ENCODE measurements around the gene PEX16. TPM values are rescaled to one million over a fixed set of nuclear protein-coding genes. Genes with fewer than 3 reads are reported as not detected.

Gene PEX16
- total and polyA plus RNA-seq, 2 of the 13 experiments (the other 11 are each of a cell fraction or from before 2014, with no cell fraction given) = 12.5 to 21.8 TPM

DNA sequence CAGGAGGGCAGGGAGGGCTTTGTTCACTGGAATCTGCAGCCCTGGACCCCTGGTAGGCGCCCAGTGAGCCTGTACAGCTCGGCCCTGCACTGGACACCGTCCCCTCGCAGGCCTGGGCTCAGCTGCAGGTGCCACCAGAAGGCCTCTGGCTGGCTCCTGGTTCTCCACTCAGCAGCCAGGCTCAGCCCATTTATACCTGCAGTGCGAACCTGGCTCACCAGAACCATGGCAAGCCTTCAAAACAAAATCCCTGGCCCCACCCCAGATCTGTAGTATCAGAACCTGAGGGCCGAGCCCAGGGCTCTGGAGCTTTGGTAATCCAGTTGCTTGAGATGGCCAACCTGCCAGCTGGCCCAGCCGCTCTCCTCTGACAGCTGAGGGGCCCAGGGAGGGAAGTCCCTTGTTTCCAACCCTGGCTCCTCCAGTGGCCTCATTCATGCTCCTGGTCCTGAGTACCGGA, 9.7 kb downstream of the PEX16 start:
- in situ Hi-C loops (cut with HindIII; ENCODE audit: extremely low pct_ligation_motif_present, low pct_unique_long_range_greater_than_20kb) = no loop called here
- no peak overlapping the region for H3K4me3 ChIP-seq (replicated peaks in 1 of 3; ENCODE audit: insufficient read depth in 1 of 3, low read depth in 2 of 3, low read length in 3 of 3)
- FAIRE-seq (no peak), ATAC-seq (peak; percentile 7), DNase-seq (ENCODE audit: low spot score) (no peak)
- no peaks in the 10 kb centered on the region for H3K9me3 ChIP-seq (ENCODE audit: low read length)
- intact Hi-C loops (cut with micrococcal nuclease; ENCODE audit: unreplicated experiment) = no loop called here
- H3K36me3 ChIP-seq (replicated peaks in 1 of 2; ENCODE audit: control insufficient read depth in 1 of 2, insufficient read depth in 2 of 2, low read length in 2 of 2) = peaks cover under 1 to 3% of the 10 kb centered on the region in 2 experiments; a peak in 3 of 5 replicates
- H3K79me2 ChIP-seq (ENCODE audit: insufficient read depth, low read length) = no peaks in the 10 kb centered on the region
- H4K20me1 ChIP-seq (ENCODE audit: insufficient read depth, low read length) = no peaks in the 10 kb centered on the region
- 90% methylated on average over 1 of the region's 8 CpGs for WGBS (ENCODE audit: low lambda C conversion rate)
- ChIA-PET CTCF (ENCODE audit: low intra/inter-chr PET ratio, low total read pairs) (no interaction called here), POLR2A (interaction anchor here (2.5 kb wide), 1 partner anchor 10 kb away, joined by 14 read pairs; the partner anchor contains the start of gene PEX16)
- BruUV-seq (replicated peaks) = no TSS peak
- no peak overlapping the region for H2AFZ ChIP-seq (ENCODE audit: low read length)
- H3K4me2 ChIP-seq (ENCODE audit: low read depth, low read length) = no peak overlapping the region
- H3K27ac ChIP-seq (ENCODE audit: extremely low read length, insufficient read depth, low read length) = no peak overlapping the region
- H3K9ac ChIP-seq (ENCODE audit: insufficient read depth, low read depth, low read length) = no peak overlapping the region
- no peaks in the 10 kb centered on the region for H3K27me3 ChIP-seq (ENCODE audit: control insufficient read depth in 1 of 2, insufficient read depth in 2 of 2, low read length in 2 of 2)
- no peaks in the 10 kb centered on the region for H3K4me1 ChIP-seq (ENCODE audit: insufficient read depth, low read length)
- no peak for TF ChIP-seq SRSF9 (IDR thresholded peaks at IDR 0.05; ENCODE audit: borderline replicate concordance, insufficient read depth, low read depth, low read length, poor library complexity, severe bottlenecking)
- TF ChIP-seq ZNF326 (CRISPR knock-in tag; IDR thresholded peaks at IDR 0.05; ENCODE audit: borderline replicate concordance) = 0 out of 2 replicates have a peak, but pooled peaks have one; percentile 22
- TF ChIP-seq, protein P1, sequence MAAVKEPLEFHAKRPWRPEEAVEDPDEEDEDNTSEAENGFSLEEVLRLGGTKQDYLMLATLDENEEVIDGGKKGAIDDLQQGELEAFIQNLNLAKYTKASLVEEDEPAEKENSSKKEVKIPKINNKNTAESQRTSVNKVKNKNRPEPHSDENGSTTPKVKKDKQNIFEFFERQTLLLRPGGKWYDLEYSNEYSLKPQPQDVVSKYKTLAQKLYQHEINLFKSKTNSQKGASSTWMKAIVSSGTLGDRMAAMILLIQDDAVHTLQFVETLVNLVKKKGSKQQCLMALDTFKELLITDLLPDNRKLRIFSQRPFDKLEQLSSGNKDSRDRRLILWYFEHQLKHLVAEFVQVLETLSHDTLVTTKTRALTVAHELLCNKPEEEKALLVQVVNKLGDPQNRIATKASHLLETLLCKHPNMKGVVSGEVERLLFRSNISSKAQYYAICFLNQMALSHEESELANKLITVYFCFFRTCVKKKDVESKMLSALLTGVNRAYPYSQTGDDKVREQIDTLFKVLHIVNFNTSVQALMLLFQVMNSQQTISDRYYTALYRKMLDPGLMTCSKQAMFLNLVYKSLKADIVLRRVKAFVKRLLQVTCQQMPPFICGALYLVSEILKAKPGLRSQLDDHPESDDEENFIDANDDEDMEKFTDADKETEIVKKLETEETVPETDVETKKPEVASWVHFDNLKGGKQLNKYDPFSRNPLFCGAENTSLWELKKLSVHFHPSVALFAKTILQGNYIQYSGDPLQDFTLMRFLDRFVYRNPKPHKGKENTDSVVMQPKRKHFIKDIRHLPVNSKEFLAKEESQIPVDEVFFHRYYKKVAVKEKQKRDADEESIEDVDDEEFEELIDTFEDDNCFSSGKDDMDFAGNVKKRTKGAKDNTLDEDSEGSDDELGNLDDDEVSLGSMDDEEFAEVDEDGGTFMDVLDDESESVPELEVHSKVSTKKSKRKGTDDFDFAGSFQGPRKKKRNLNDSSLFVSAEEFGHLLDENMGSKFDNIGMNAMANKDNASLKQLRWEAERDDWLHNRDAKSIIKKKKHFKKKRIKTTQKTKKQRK (IDR thresholded peaks at IDR 0.05; ENCODE audit: low read length) = no peak
- TF ChIP-seq, protein P2, sequence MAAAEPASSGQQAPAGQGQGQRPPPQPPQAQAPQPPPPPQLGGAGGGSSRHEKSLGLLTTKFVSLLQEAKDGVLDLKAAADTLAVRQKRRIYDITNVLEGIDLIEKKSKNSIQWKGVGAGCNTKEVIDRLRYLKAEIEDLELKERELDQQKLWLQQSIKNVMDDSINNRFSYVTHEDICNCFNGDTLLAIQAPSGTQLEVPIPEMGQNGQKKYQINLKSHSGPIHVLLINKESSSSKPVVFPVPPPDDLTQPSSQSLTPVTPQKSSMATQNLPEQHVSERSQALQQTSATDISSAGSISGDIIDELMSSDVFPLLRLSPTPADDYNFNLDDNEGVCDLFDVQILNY (CRISPR knock-in tag; conservative IDR thresholded peaks at IDR 0.05) = no peak
- no peak for TF ChIP-seq MTF1 (CRISPR knock-in tag; IDR thresholded peaks at IDR 0.05)
- TF ChIP-seq YEATS2 (CRISPR knock-in tag; IDR thresholded peaks at IDR 0.05; ENCODE audit: borderline replicate concordance) = no peak
- peak; percentile 7; the same call in 1 of the 2 replicates for TF ChIP-seq KDM2A (CRISPR knock-in tag; IDR thresholded peaks at IDR 0.05; ENCODE audit: borderline replicate concordance, low read depth)
- TF ChIP-seq ZNF616 (CRISPR knock-in tag; IDR thresholded peaks at IDR 0.05; ENCODE audit: low read depth) = no peak
- no peak for TF ChIP-seq ZNF652 (CRISPR knock-in tag; IDR thresholded peaks at IDR 0.05; ENCODE audit: borderline replicate concordance, low read depth)
- TF ChIP-seq SUZ12 (IDR thresholded peaks at IDR 0.05; ENCODE audit: low read depth, low read length) = no peak
- TF ChIP-seq, protein P3, sequence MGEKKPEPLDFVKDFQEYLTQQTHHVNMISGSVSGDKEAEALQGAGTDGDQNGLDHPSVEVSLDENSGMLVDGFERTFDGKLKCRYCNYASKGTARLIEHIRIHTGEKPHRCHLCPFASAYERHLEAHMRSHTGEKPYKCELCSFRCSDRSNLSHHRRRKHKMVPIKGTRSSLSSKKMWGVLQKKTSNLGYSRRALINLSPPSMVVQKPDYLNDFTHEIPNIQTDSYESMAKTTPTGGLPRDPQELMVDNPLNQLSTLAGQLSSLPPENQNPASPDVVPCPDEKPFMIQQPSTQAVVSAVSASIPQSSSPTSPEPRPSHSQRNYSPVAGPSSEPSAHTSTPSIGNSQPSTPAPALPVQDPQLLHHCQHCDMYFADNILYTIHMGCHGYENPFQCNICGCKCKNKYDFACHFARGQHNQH (CRISPR knock-in tag; IDR thresholded peaks at IDR 0.05) = no peak
- no peak for TF ChIP-seq ZNF552 (CRISPR knock-in tag; IDR thresholded peaks at IDR 0.05; ENCODE audit: borderline replicate concordance)
- TF ChIP-seq WIZ (CRISPR knock-in tag; IDR thresholded peaks at IDR 0.05) = no peak
- TF ChIP-seq PCBP2 (optimal IDR thresholded peaks at IDR 0.05; ENCODE audit: low read depth, low read length, poor library complexity, severe bottlenecking) = no peak
- TF ChIP-seq SIN3B (IDR thresholded peaks at IDR 0.05; ENCODE audit: low read length) = no peak
- peak; percentile 87 for TF ChIP-seq AGO2 (optimal IDR thresholded peaks at IDR 0.05; ENCODE audit: low read depth, low read length)
- TF ChIP-seq PRPF4 (IDR thresholded peaks at IDR 0.05; ENCODE audit: low read depth, low read length, poor library complexity, severe bottlenecking) = no peak
- TF ChIP-seq ZNF557 (CRISPR knock-in tag; IDR thresholded peaks at IDR 0.05) = no peak
